ENCODE measurements around the gene FRMPD1. TPM values are rescaled to one million over a fixed set of nuclear protein-coding genes. Genes with fewer than 3 reads are reported as not detected.

FRMPD1 gene
- total RNA-seq, 1 donor from 2014 or later = 38.1 TPM

- DNase-seq = no peak
- Mint-ChIP-seq H3K4me1 (ENCODE audit: low read depth, unreplicated experiment) (peaks cover 13% of the 10 kb centered on the region), H3K27me3 (ENCODE audit: unreplicated experiment) (peaks cover 2% of the 10 kb centered on the region), H3K36me3 (ENCODE audit: unreplicated experiment) (peaks cover 21% of the 10 kb centered on the region), H3K4me3 (ENCODE audit: unreplicated experiment) (no peak overlapping the region), H3K9me3 (ENCODE audit: unreplicated experiment) (peaks cover 10% of the 10 kb centered on the region), H3K27ac (ENCODE audit: unreplicated experiment) (no peak overlapping the region)
- no peak for TF ChIP-seq CTCF (IDR thresholded peaks at IDR 0.05; ENCODE audit: partially characterized antibody, unreplicated experiment)
Observed at GRCh38 chr9:37727013-37727412, 76.3 kb downstream of the FRMPD1 start.

- Mint-ChIP-seq H3K4me1 (ENCODE audit: low read depth, unreplicated experiment) (peaks cover 38% of the 10 kb centered on the region), H3K9me3 (ENCODE audit: unreplicated experiment) (peaks cover 20% of the 10 kb centered on the region), H3K4me3 (ENCODE audit: unreplicated experiment) (no peak overlapping the region), H3K36me3 (ENCODE audit: unreplicated experiment) (peaks cover 18% of the 10 kb centered on the region), H3K27ac (ENCODE audit: unreplicated experiment) (no peak overlapping the region), H3K27me3 (ENCODE audit: unreplicated experiment) (peaks cover 6% of the 10 kb centered on the region)
- no peak for TF ChIP-seq CTCF (IDR thresholded peaks at IDR 0.05; ENCODE audit: partially characterized antibody, unreplicated experiment)
- no peak for DNase-seq
Observed at GRCh38 chr9:37729499-37729898, 78.7 kb downstream of the FRMPD1 start.

GRCh38 chr9:37730256-37730655 lies 79.5 kb downstream of the FRMPD1 start:
- Mint-ChIP-seq H3K4me1 (ENCODE audit: low read depth, unreplicated experiment) (peaks cover 44% of the 10 kb centered on the region), H3K4me3 (ENCODE audit: unreplicated experiment) (no peak overlapping the region), H3K36me3 (ENCODE audit: unreplicated experiment) (peaks cover 15% of the 10 kb centered on the region), H3K27me3 (ENCODE audit: unreplicated experiment) (peaks cover 5% of the 10 kb centered on the region), H3K27ac (ENCODE audit: unreplicated experiment) (no peak overlapping the region), H3K9me3 (ENCODE audit: unreplicated experiment) (peaks cover 18% of the 10 kb centered on the region)
- no peak for DNase-seq
- no peak for TF ChIP-seq CTCF (IDR thresholded peaks at IDR 0.05; ENCODE audit: partially characterized antibody, unreplicated experiment)

GRCh38 chr9:37730839-37731238 lies 80.1 kb downstream of the FRMPD1 start:
- Mint-ChIP-seq H3K9me3 (ENCODE audit: unreplicated experiment) (peaks cover 18% of the 10 kb centered on the region), H3K27ac (ENCODE audit: unreplicated experiment) (peak overlapping the region; percentile 53), H3K27me3 (ENCODE audit: unreplicated experiment) (peaks cover 5% of the 10 kb centered on the region), H3K4me3 (ENCODE audit: unreplicated experiment) (no peak overlapping the region), H3K36me3 (ENCODE audit: unreplicated experiment) (peaks cover 17% of the 10 kb centered on the region), H3K4me1 (ENCODE audit: low read depth, unreplicated experiment) (peaks cover 44% of the 10 kb centered on the region)
- TF ChIP-seq CTCF (IDR thresholded peaks at IDR 0.05; ENCODE audit: partially characterized antibody, unreplicated experiment) = no peak
- no peak for DNase-seq

DNA sequence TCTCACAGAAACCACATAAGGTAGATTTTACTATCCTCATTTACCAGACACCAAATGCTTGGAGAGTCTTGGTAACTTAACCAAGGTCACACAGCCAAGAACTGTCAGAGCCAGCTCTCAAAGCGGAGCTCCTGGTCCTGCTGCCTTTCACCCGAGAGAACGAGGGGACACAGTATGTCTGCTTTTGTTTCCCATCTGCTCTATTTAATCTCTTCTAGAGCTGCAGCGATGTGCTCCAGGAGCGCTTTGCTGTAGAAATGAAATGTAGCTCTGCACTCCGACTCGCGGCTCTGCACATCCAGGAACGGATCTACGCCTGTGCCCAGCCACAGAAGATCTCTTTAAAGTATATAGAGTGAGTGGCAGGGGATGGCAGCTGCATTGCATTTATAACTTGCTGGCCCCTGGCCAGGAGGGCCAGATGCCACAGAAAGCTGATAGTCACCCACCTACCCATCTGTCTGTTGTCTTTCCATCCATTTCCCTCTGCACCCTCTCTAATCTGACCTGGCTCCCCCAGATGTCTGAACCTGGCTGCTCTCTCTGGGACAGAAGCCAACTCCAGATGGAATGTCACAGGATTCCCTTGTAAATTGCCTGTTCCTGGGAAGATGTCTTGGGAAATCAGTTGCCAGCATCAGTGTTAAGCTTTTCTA lies 81.5 kb downstream of the FRMPD1 start:
- peak overlapping the region; percentile 89 for H3K27ac Mint-ChIP-seq (ENCODE audit: unreplicated experiment)
- H3K9me3 Mint-ChIP-seq (ENCODE audit: unreplicated experiment) = peaks cover 18% of the 10 kb centered on the region
- no peak for TF ChIP-seq CTCF (IDR thresholded peaks at IDR 0.05; ENCODE audit: partially characterized antibody, unreplicated experiment)
- peak overlapping the region; percentile 66 for H3K4me3 Mint-ChIP-seq (ENCODE audit: unreplicated experiment)
- peaks cover 44% of the 10 kb centered on the region for H3K4me1 Mint-ChIP-seq (ENCODE audit: low read depth, unreplicated experiment)
- H3K36me3 Mint-ChIP-seq (ENCODE audit: unreplicated experiment) = peaks cover 13% of the 10 kb centered on the region
- H3K27me3 Mint-ChIP-seq (ENCODE audit: unreplicated experiment) = peaks cover 5% of the 10 kb centered on the region
- DNase-seq = peak; percentile 48

All from glutamatergic neuron (in vitro differentiated cells).